GM13976 (cell line): ENCODE measurements around the gene NOL7.

Experiments
- DNase-seq: peaks from one replicate; pipeline ENCODE4 v3.0.0; 2012; ENCODE audit warnings: low spot score
- CTCF ChIP-seq: IDR thresholded peaks from 2 replicates; pipeline ENCODE4 v1.5.1; 2012; ENCODE audit warnings: borderline replicate concordance, mild to moderate bottlenecking; ENCODE audit not compliant: insufficient read depth; ENCODE audit errors: extremely low read depth, missing control alignments, control extremely low read depth
- in situ Hi-C: fragments of 300-500 bp; cut with MboI; formaldehyde crosslinking; loops from one replicate; pipeline ENCODE4 v1.12.0; 2022; ENCODE audit warnings: low sequenced_read_pairs, mixed read lengths, inconsistent platforms; ENCODE audit not compliant: unreplicated experiment

NOL7 gene

GRCh38 chr6:13643125-13643524 is 28.0 kb downstream of the NOL7 start:
- TF ChIP-seq CTCF = no peak

GRCh38 chr6:13648850-13649249 is 33.7 kb downstream of the NOL7 start:
- in situ Hi-C loops = no loop called here
- DNase-seq = no peak
- TF ChIP-seq CTCF = no peak

More at GRCh38 chr6:13643125-13643524, 28.0 kb downstream of the NOL7 start:
- no peak for DNase-seq
- in situ Hi-C loops = no loop called here

DNA sequence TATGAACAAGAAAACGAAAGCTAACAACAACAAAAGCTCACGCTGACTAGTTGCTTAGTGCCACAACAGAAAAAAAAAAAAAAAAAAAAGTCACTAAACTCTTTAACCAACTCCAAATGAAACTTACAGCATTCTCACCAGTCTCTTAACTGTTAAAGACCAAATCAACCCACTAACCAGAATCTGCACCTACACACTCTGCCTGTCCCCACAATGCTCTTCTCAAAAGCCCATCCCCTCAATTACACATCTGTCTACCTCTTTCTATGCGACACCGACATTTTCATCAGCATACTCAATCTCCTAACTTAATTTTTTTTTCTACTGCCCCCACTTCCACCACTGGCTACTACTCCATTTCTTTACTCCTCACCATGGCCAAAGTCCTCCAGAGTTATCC is 34.3 kb downstream of the NOL7 start:
- in situ Hi-C loops = no loop called here
- no peak for TF ChIP-seq CTCF
- no peak for DNase-seq

DNA sequence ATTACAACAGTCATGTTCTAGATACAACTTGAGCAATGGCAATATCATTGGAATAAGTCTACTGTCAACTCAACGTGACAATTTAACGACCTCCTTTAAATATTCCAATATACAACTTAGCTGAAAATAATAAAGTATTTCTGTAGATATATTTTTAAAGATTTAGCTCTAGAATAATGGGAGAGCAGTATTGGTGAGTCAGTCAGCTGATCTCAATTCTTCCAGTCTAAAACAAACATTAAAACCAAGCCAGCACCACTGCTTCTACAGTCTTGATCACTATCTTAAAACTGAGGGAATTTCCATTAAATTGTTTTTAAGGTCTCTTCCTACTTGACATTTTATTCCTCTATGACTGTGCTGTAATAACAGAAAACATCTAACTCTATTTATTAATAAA is 38.2 kb downstream of the NOL7 start:
- TF ChIP-seq CTCF = no peak
- DNase-seq = no peak
- in situ Hi-C loops = no loop called here

GRCh38 chr6:13654496-13654895 is 39.4 kb downstream of the NOL7 start:
- DNase-seq = no peak
- no peak for TF ChIP-seq CTCF
- in situ Hi-C loops = no loop called here

GRCh38 chr6:13655700-13656099 is 40.6 kb downstream of the NOL7 start:
- DNase-seq = no peak
- no peak for TF ChIP-seq CTCF
- in situ Hi-C loops = no loop called here

- in situ Hi-C loops = no loop called here
- no peak for TF ChIP-seq CTCF
- no peak for DNase-seq
These were observed 45.1 kb downstream of the NOL7 start for GRCh38 chr6:13660273-13660672.
